Measurements from ENCODE around the gene PPIP5K1. TPM values are rescaled to one million over a fixed set of nuclear protein-coding genes. Genes with fewer than 3 reads are reported as not detected.

PPIP5K1 gene
- total RNA-seq, 1 donor from 2014 or later: 43.3 TPM

- no peak for DNase-seq (ENCODE audit: low read depth)
These were observed 72.4 kb downstream of the PPIP5K1 start, which contains the start of gene MAP1A for GRCh38 chr15:43517354-43518196. Gene MAP1A, plus strand, starts transcription at chr15:43517608. Its CDS starts 3,866 bp downstream, at chr15:43521474.

- no peak for DNase-seq (ENCODE audit: low read depth)
These were observed 73.1 kb downstream of the PPIP5K1 start for GRCh38 chr15:43516801-43517353.

GRCh38 chr15:43516185-43516584 is 73.8 kb downstream of the PPIP5K1 start:
- no peak for DNase-seq (ENCODE audit: low read depth)

- DNase-seq (ENCODE audit: low read depth): no peak
These were observed 74.3 kb downstream of the PPIP5K1 start for GRCh38 chr15:43515741-43516140.

GRCh38 chr15:43514241-43515057 is 75.6 kb downstream of the PPIP5K1 start:
- DNase-seq (ENCODE audit: low read depth): no peak

GRCh38 chr15:43513550-43513949 is 76.5 kb downstream of the PPIP5K1 start:
- DNase-seq (ENCODE audit: low read depth): no peak

GRCh38 chr15:43511012-43511885 is 78.8 kb downstream of the PPIP5K1 start:
- DNase-seq (ENCODE audit: low read depth): peak; percentile 26

GRCh38 chr15:43510200-43511011 is 79.6 kb downstream of the PPIP5K1 start:
- peak; percentile 93 for DNase-seq (ENCODE audit: low read depth)

GRCh38 chr15:43509660-43510199 is 80.3 kb downstream of the PPIP5K1 start:
- no peak for DNase-seq (ENCODE audit: low read depth)

- no peak for DNase-seq (ENCODE audit: low read depth)
These were observed 80.9 kb downstream of the PPIP5K1 start for GRCh38 chr15:43508991-43509659.

GRCh38 chr15:43508421-43508820 is 81.6 kb downstream of the PPIP5K1 start:
- DNase-seq (ENCODE audit: low read depth): no peak

- DNase-seq (ENCODE audit: low read depth): no peak
These were observed 84.3 kb downstream of the PPIP5K1 start for GRCh38 chr15:43505738-43506137.

- DNase-seq (ENCODE audit: low read depth): no peak
These were observed 90.4 kb downstream of the PPIP5K1 start for GRCh38 chr15:43499635-43500034.

GRCh38 chr15:43498990-43499389 is 91.0 kb downstream of the PPIP5K1 start:
- DNase-seq (ENCODE audit: low read depth): no peak

GRCh38 chr15:43493703-43494472 is 96.1 kb downstream of the PPIP5K1 start:
- no peak for DNase-seq (ENCODE audit: low read depth)

GRCh38 chr15:43492673-43493601 is 97.1 kb downstream of the PPIP5K1 start, which contains the start of gene TP53BP1:
Gene TP53BP1, minus strand, starts transcription at chr15:43493156. Its CDS starts 113 bp downstream, at chr15:43493043.
- DNase-seq (ENCODE audit: low read depth): peak; percentile 89

- DNase-seq (ENCODE audit: low read depth): no peak
These were observed 97.7 kb downstream of the PPIP5K1 start for GRCh38 chr15:43492266-43492665.

GRCh38 chr15:43489191-43489590 is 100.8 kb downstream of the PPIP5K1 start:
- no peak for DNase-seq (ENCODE audit: low read depth)
